Suprapubic skin (tissue), 4 donors: ENCODE measurements around the gene UBE4A. TPM values are rescaled to one million over a fixed set of nuclear protein-coding genes. Genes with fewer than 3 reads are reported as not detected.

ENCODE experiments used
- DNase-seq, 2 donors: peaks; one replicate each; pipeline ENCODE4 v3.0.0-alpha.2; 2019; ENCODE audit warnings: low spot score in 2 of 2
- H3K27ac ChIP-seq: fragments of 200-600 bp; sonication (generic); one replicate; pipeline ENCODE4 v1.5.1; 2019
- H3K27me3 ChIP-seq: fragments of 200-600 bp; sonication (generic); one replicate; pipeline ENCODE4 v1.5.1; 2019
- H3K36me3 ChIP-seq: fragments of 200-600 bp; sonication (generic); one replicate; pipeline ENCODE4 v1.5.1; 2019
- H3K4me1 ChIP-seq: fragments of 200-600 bp; sonication (generic); one replicate; pipeline ENCODE4 v1.5.1; 2019
- H3K4me3 ChIP-seq: fragments of 200-600 bp; sonication (generic); one replicate; pipeline ENCODE4 v1.5.1; 2019; ENCODE audit warnings: mild to moderate bottlenecking
- H3K9me3 ChIP-seq: fragments of 200-600 bp; sonication (generic); one replicate; pipeline ENCODE4 v1.5.1; 2019
- EP300 ChIP-seq: sonication (generic); formaldehyde crosslinking; IDR thresholded peaks from one replicate; pipeline ENCODE4 v1.6.1; 2017; ENCODE audit warnings: antibody characterized with exemption
- POLR2A ChIP-seq, 2 donors: fragments of 450-650 bp; IDR thresholded peaks; one replicate each; pipeline ENCODE4 v1.6.1; 2017; ENCODE audit warnings: antibody characterized with exemption in 2 of 2, mild to moderate bottlenecking in 2 of 2, moderate library complexity in 2 of 2
- POLR2AphosphoS5 ChIP-seq, 3 donors: sonication (generic); formaldehyde crosslinking; IDR thresholded peaks; one replicate each; pipeline ENCODE4 v1.6.1; 2017; ENCODE audit warnings: antibody characterized with exemption in 3 of 3
- WGBS: methylation state at CpG from one replicate; pipeline ENCODE4 v1.1.5; 2018; 5-methylcytosine and 5-hydroxymethylcytosine counted together
- total RNA-seq, 4 donors: library from RNA; depleted of rRNA; stranded (reverse); fragments of >200 nt; gene quantifications; one replicate each; pipeline ENCODE4 v1.1.0, GENCODE V29; 2016
- TF ChIP-seq, protein P1 (sequence below), 2 donors: fragments of 200-600 bp in 1 of 2; fragments of 450-650 bp in 1 of 2; sonication (generic) in 1 of 2; IDR thresholded peaks; one replicate each; pipeline ENCODE4 v1.5.1; 2016 to 2019; ENCODE audit warnings: antibody characterized with exemption in 2 of 2, mild to moderate bottlenecking in 1 of 2, moderate library complexity in 1 of 2

Gene UBE4A
- total RNA-seq, 4 donors from 2014 or later = 37.0 to 81.8 (median 50.4) TPM

DNA sequence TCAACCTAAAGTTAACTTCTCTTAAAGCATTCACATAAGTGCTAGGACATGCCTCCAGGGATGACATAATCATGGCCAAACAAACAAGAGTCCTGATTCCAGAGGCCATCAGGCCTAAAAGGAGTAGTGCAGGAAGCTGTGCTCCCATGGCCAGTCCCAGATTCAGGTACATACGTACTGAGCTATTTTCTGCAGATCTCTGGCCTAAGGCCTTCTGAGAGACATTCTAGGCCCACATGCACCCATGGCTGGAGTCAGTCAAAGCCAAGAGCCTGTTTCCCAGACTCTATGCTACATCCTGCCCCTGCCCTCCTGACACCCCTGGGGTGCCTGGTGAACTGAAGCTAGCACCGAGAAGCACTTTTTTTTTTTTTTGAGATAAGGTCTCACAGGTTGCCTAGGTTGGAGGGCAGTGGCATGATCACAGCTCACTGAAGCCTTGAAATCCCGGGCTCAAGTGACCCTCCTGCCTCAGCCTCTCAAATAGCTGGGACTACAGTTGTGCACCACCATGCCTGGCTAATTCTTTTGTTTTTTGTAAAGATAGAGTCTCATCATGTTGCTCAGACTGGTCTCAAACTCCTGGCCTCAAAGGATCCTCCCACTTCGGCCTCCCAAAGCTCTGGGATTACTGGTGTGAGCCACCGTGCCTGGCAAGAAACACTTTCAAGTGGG is 17.4 kb upstream of the UBE4A start:
- H3K4me1 ChIP-seq = no peaks in the 10 kb centered on the region
- H3K27me3 ChIP-seq = peaks cover 7% of the 10 kb centered on the region
- no peak overlapping the region for H3K27ac ChIP-seq
- no peaks in the 10 kb centered on the region for H3K36me3 ChIP-seq
- H3K4me3 ChIP-seq = no peak overlapping the region
- no peaks in the 10 kb centered on the region for H3K9me3 ChIP-seq
- TF ChIP-seq, protein P1, sequence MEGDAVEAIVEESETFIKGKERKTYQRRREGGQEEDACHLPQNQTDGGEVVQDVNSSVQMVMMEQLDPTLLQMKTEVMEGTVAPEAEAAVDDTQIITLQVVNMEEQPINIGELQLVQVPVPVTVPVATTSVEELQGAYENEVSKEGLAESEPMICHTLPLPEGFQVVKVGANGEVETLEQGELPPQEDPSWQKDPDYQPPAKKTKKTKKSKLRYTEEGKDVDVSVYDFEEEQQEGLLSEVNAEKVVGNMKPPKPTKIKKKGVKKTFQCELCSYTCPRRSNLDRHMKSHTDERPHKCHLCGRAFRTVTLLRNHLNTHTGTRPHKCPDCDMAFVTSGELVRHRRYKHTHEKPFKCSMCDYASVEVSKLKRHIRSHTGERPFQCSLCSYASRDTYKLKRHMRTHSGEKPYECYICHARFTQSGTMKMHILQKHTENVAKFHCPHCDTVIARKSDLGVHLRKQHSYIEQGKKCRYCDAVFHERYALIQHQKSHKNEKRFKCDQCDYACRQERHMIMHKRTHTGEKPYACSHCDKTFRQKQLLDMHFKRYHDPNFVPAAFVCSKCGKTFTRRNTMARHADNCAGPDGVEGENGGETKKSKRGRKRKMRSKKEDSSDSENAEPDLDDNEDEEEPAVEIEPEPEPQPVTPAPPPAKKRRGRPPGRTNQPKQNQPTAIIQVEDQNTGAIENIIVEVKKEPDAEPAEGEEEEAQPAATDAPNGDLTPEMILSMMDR (IDR thresholded peaks at IDR 0.05) = no peak
- TF ChIP-seq POLR2AphosphoS5 (IDR thresholded peaks at IDR 0.05) (no peak), EP300 (no peak), POLR2A (IDR thresholded peaks at IDR 0.05) (no peak)
- DNase-seq = no peak
- WGBS = 92% methylated on average over 3 of the region's 5 CpGs

DNA sequence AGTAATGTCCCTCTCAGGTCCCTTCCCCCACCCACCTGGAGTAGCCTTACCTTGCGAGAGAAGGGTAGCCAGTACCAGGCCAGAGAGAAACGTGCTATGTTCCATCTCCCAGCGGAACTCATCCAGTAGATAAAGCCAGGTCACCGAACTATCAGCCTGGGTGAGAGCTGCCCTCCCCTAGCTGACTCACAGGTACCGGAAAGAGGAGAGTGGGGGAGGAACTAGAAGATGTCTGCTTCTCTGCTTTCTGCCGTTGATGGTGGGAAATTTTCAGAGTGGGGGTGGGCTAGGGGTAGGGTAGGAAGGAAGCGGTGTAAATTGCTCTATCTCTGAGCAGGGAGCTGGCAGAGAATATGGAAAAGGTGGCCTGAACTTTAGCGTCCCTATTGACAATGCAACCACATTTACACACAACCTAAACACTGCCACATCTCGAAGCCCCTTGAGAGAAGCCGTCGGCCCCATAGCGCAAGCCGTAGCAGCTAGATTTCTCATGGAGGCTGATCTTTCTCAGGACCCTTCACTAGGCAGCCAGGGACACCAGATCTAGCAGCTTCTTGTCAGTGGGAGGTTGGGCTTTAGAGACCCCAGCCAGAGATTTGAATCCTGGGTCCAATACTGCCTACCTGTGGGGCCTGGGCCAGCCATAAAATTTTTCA is 16.8 kb upstream of the UBE4A start, which contains the start of gene CD3D:
CD3D (minus strand) TSS at position 203 of the 659 bp plus-strand sequence; CDS start at position 105, 98 bp downstream.
- Histone ChIP-seq H3K4me1 (no peaks in the 10 kb centered on the region), H3K27me3 (peaks cover 7% of the 10 kb centered on the region), H3K36me3 (no peaks in the 10 kb centered on the region), H3K9me3 (no peaks in the 10 kb centered on the region), H3K27ac (no peak within 1 kb of the TSS), H3K4me3 (no peak within 1 kb of the TSS)
- no peak for DNase-seq
- WGBS = 82% methylated on average over 13 of the region's 13 CpGs
- TF ChIP-seq POLR2A (IDR thresholded peaks at IDR 0.05) (no peak), EP300 (no peak)
- TF ChIP-seq, protein P1 (IDR thresholded peaks at IDR 0.05) = no peak

DNA sequence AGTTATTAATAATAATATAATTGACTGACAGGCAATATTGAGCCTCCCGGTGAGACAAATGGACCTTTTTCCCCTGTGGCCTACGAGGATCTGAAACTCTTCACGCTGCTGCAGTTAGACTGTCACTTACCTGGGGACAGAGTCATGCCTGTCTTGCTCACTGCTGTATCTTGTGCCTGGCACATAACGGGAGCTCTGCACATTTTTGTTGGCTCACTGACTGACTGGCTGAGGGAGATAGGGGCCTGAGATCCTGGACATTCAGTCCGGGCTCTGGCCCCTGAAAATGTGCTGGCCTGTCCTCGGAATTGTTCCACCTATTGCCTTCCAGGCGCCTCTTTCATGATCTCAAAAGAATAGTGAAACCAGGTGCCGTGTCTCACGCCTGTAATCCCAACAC is 16.2 kb upstream of the UBE4A start:
- Histone ChIP-seq H3K4me1 (no peaks in the 10 kb centered on the region), H3K27ac (no peak overlapping the region), H3K27me3 (peaks cover 9% of the 10 kb centered on the region), H3K9me3 (no peaks in the 10 kb centered on the region), H3K4me3 (no peak overlapping the region), H3K36me3 (no peaks in the 10 kb centered on the region)
- DNase-seq = no peak
- TF ChIP-seq, protein P1 (IDR thresholded peaks at IDR 0.05) = no peak
- no peak for TF ChIP-seq POLR2AphosphoS5 (IDR thresholded peaks at IDR 0.05)
- TF ChIP-seq POLR2A (IDR thresholded peaks at IDR 0.05) = no peak
- no peak for TF ChIP-seq EP300
- WGBS = 73% methylated on average over 9 of the region's 9 CpGs

DNA sequence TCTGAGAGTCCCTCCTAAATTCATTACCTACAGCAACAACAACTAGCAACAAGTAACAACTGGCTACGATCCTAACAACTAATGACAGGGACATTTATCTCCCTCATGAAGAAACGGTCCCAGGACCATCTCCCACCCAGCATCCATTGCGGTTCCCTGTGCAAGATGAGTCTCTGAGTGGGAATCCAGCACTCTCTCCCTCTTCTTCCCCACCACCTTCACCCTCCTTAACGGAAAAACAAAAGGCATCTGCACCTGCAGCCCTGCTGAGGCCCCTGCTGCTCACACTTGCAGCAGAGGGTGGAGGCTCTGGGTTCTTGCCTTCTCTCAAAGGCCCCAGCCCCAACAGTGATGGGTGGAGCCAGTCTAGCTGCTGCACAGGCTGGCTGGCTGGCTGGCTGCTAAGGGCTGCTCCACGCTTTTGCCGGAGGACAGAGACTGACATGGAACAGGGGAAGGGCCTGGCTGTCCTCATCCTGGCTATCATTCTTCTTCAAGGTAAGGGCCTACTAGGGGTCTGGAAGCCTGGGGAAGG is 15.4 kb upstream of the UBE4A start, which contains the start of gene CD3G:
CD3G (plus strand) TSS at position 364 of the 535 bp plus-strand sequence; CDS start at position 444, 80 bp downstream.
- H3K9me3 ChIP-seq = no peaks in the 10 kb centered on the region
- no peaks in the 10 kb centered on the region for H3K4me1 ChIP-seq
- H3K4me3 ChIP-seq = no peak within 1 kb of the TSS
- no peak for TF ChIP-seq POLR2AphosphoS5 (IDR thresholded peaks at IDR 0.05)
- no peak for TF ChIP-seq EP300
- TF ChIP-seq POLR2A (IDR thresholded peaks at IDR 0.05) = no peak
- TF ChIP-seq, protein P1 (IDR thresholded peaks at IDR 0.05) = no peak
- no peaks in the 10 kb centered on the region for H3K36me3 ChIP-seq
- DNase-seq = no peak
- H3K27ac ChIP-seq = no peak within 1 kb of the TSS
- peaks cover 15% of the 10 kb centered on the region for H3K27me3 ChIP-seq
- 57% methylated on average over 6 of the region's 6 CpGs for WGBS

DNA sequence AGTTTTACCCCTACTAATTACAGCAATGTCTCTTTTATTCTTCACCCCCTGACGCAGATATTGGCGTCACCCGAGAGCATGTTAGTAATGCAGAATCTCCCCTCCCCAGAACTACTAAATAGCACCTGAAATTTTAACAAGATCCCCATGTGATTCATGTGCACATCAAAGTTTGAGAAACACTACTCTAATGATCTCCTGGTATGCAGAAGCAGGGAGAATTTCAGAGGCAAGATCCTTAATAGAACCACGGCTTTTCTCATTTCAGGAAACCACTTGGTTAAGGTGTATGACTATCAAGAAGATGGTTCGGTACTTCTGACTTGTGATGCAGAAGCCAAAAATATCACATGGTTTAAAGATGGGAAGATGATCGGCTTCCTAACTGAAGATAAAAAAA is 9.9 kb upstream of the UBE4A start:
- TF ChIP-seq POLR2AphosphoS5 (IDR thresholded peaks at IDR 0.05) = no peak
- TF ChIP-seq POLR2A (IDR thresholded peaks at IDR 0.05) = no peak
- TF ChIP-seq EP300 = no peak
- TF ChIP-seq, protein P1 (IDR thresholded peaks at IDR 0.05) = no peak
- Histone ChIP-seq H3K9me3 (no peaks in the 10 kb centered on the region), H3K27ac (no peak overlapping the region), H3K4me3 (no peak overlapping the region), H3K36me3 (no peaks in the 10 kb centered on the region), H3K4me1 (no peaks in the 10 kb centered on the region), H3K27me3 (peaks cover 12% of the 10 kb centered on the region)
- no peak for DNase-seq
- WGBS = 31% methylated on average over 6 of the region's 6 CpGs
